ENCODE measurements around the gene FGF11. TPM values are rescaled to one million over a fixed set of nuclear protein-coding genes. Genes with fewer than 3 reads are reported as not detected.

FGF11 gene
- total and polyA plus RNA-seq, 2 donors (not counting 3 experiments of a cell fraction or from before 2014, with no cell fraction given) = 0.70 TPM; not detected in 1

GRCh38 chr17:7419819-7420610, 19.3 kb upstream of the FGF11 start, which contains the start of gene SPEM1:
Gene SPEM1 (plus strand): TSS chr17:7420324. CDS start chr17:7420385, 61 bp downstream.
- POLR2A ChIA-PET = no interaction called here
- intact Hi-C loops (cut with micrococcal nuclease) = no loop called here

More at GRCh38 chr17:7419819-7420610, 19.3 kb upstream of the FGF11 start, which contains the start of gene SPEM1:
- H3K9ac ChIP-seq (replicated peaks; ENCODE audit: extremely low read depth, insufficient read depth, low read length) = no peak within 1 kb of the TSS
- H3K9me3 ChIP-seq (replicated peaks; ENCODE audit: control insufficient read depth, insufficient read depth, low read length) = no peaks in the 10 kb centered on the region
- dilution Hi-C loops (cut with MboI; ENCODE audit: extremely low pct_ligation_motif_present, low sequenced_read_pairs) = no loop called here
- peaks cover 0 to 2% of the 10 kb centered on the region in 2 experiments for H3K36me3 ChIP-seq (ENCODE audit: control insufficient read depth in 2 of 2, extremely low read depth in 1 of 2, insufficient read depth in 2 of 2, low read length in 2 of 2)
- H3K27me3 ChIP-seq (ENCODE audit: control insufficient read depth in 2 of 2, insufficient read depth in 2 of 2, low read length in 2 of 2) = no peaks in the 10 kb centered on the region
- CTCF ChIA-PET = interaction anchor here (0.6 to 0.9 kb wide), 3 partner anchors 11 to 61 kb away, joined by 3 read pairs; partner anchors contain the start of gene TMEM102
- H3K79me2 ChIP-seq (ENCODE audit: control insufficient read depth, insufficient read depth, low read length) = no peaks in the 10 kb centered on the region
- no TSS peak for BruUV-seq (replicated peaks)
- FAIRE-seq = no peak
- no peaks in the 10 kb centered on the region for H3K9me1 ChIP-seq (replicated peaks; ENCODE audit: control insufficient read depth, extremely low read depth, insufficient read depth, low read length)
- H3K4me1 ChIP-seq (ENCODE audit: control insufficient read depth, extremely low read depth, insufficient read depth, low read length) = no peaks in the 10 kb centered on the region
- no peak for DNase-seq (ENCODE audit: low read depth, low spot score)
- H4K20me1 ChIP-seq (replicated peaks; ENCODE audit: control insufficient read depth, extremely low read depth, insufficient read depth, low read length) = no peaks in the 10 kb centered on the region
- TF ChIP-seq POLR2AphosphoS5 (IDR thresholded peaks at IDR 0.05; ENCODE audit: insufficient read depth, low read depth, low read length) (no peak), CTCF (IDR thresholded peaks at IDR 0.05; ENCODE audit: extremely low read depth in 1 of 2, insufficient read depth in 1 of 2, low read depth in 1 of 2, low read length in 2 of 2) (no peak), JUN (IDR thresholded peaks at IDR 0.05; ENCODE audit: borderline replicate concordance, insufficient read depth, insufficient read length, low read depth) (no peak), POLR2A (IDR thresholded peaks at IDR 0.05; ENCODE audit: low read depth, low read length) (no peak), MYC (IDR thresholded peaks at IDR 0.05; ENCODE audit: low read depth, low read length) (no peak), MAX (IDR thresholded peaks at IDR 0.05; ENCODE audit: insufficient read depth, insufficient read length) (no peak), EZH2 (IDR thresholded peaks at IDR 0.05; ENCODE audit: borderline replicate concordance, low read depth, low read length, severe bottlenecking) (no peak), GATA2 (IDR thresholded peaks at IDR 0.05; ENCODE audit: insufficient read depth, insufficient read length, low read depth, low read length) (no peak), FOS (IDR thresholded peaks at IDR 0.05; ENCODE audit: borderline replicate concordance, insufficient read depth, low read length) (no peak)
- no peak within 1 kb of the TSS for H3K4me3 ChIP-seq (replicated peaks in 1 of 3; ENCODE audit: insufficient read depth in 1 of 3, low read depth in 1 of 3, low read length in 3 of 3)
- H2AFZ ChIP-seq (ENCODE audit: low read depth, low read length) = no peak within 1 kb of the TSS
- no peak within 1 kb of the TSS for H3K4me2 ChIP-seq (ENCODE audit: insufficient read depth, low read length)
- H3K27ac ChIP-seq (ENCODE audit: insufficient read depth, low read depth, low read length) = no peak within 1 kb of the TSS
